Stimulated activated CD8-positive, alpha-beta memory T cell treated with anti-CD3 and anti-CD28 coated beads, Interleukin-4, amount 100 ng/mL, for 24 hours (primary cell): ENCODE results near the gene GRPEL1.
"Not testable (repeated sequence)": the region's sequence is repeated elsewhere in the genome, so short reads cannot be mapped to it uniquely, and the experiment has no call there.

Source experiments
- DNase-seq: peaks from one replicate; pipeline ENCODE4 v3.0.0-alpha.2; 2020; ENCODE audit warnings: low read depth

The GRPEL1 gene

DNA sequence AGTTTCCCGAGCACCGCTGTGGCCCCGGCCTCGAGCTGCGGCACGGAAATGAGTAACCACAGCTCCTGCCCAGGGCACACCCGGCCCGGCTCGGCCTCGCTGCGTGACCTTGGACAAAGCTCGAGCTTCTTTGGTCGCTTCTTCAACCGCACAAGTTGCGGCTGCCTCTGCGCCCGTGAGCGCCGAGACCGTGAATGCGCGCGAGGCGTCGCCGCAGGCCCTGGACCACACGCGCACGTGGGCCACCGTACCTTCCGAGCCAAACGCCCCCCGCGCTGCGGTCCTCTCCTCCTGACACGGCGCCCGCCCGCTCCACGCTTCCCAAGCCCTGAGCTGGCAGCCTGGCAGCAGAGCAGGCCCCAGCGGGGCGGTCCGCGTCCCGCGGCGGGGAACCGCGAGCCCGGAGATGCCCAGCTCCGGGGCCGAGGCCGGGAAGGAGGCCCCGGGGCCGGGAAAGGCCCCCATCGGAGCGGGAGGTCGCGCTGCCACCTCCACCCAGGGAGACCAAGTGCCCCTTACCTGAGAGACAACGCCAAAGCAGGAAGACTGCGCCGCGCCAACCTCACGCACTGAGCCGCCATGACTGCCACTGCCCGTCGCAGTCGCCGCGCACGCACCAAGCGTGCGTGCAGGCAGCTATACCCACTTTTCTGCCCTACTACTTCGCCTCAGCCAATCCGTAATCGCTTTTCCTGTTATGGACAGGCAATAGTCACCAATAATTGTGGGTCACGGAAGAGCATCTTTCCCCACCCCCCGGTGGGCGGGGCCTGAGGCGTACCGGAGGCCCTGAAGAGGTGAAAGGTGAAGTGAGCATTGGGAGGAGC is at the start of gene GRPEL1:
Gene GRPEL1 (minus strand): TSS at position 613 of the 827 bp plus-strand sequence. CDS start 32 bp downstream, at position 581.
- DNase-seq: peak; percentile 100

DNA sequence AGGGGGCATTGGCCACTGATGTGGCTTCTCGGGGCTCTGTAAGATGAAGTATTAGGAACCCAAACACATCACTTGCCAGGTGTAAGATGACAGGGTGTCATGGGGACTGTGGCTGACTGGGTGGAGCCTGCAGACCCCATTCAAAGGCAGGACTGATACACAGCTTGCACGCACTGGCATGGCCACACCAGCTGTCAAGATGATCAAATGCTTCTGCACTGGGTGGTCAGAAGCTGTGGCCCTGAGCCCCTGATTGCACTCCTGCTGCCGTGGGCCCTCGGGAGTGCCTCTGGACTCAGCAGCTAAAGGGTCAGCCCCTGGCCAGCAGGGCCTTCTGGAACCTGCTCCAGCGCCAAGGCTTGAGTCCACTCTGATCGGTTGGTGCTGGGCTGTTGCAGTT is 48.8 kb upstream of the GRPEL1 start:
- DNase-seq: no peak

DNA sequence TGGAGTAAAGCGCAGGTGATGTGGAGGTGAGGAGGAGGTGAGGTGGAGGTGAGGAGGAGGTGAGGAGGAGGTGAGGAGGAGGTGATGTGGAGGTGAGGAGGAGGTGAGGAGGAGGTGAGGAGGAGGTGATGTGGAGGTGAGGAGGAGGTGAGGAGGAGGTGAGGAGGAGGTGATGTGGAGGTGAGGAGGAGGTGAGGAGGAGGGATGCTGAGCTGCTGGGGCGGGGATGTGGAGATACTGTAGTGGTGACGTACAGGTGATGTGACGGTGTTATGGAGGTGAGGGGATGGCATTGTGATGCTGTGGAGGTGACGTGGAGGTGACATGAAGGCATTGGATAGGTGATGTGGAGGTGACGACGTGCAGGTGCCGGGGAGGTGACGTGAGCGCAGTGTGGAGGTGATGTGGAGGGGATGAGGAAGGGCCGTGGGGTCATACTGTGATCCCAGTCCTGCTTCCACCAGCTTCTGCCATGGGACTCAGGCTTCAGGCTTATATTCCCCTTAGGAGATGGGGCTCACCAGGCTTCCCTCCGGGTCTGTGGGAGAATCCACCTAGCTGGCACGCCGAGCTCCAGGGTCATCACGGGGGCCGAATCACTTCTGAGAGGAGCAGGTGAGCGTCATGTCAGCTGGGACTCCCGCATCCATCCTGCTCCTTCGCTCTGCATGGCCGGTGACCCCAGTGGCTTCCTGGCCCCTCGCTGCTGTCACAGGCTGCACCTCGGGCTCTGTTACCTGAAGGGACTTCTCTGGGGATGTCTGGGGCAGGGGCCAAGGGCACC is 47.9 kb upstream of the GRPEL1 start:
- no peak for DNase-seq

DNA sequence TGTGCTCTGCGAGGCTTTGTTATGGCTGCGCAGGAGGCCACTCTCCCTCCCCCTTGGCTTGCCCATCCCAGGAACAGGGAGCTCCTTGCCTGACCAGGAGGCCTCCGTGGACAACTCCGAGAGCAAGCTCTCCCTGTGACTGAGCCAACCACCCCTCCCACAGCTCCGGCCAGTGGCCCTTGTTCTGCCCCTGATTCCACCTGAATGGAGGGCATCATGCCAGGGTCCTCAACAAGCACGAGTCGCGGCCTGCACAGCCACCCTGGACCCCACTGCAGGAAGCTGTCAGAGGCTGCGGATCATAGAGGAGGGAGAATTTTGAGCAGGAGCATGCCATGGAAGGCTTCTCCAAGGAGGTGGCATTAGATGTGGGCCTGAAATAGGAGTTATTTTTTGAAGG is 44.8 kb upstream of the GRPEL1 start:
- DNase-seq: no peak

DNA sequence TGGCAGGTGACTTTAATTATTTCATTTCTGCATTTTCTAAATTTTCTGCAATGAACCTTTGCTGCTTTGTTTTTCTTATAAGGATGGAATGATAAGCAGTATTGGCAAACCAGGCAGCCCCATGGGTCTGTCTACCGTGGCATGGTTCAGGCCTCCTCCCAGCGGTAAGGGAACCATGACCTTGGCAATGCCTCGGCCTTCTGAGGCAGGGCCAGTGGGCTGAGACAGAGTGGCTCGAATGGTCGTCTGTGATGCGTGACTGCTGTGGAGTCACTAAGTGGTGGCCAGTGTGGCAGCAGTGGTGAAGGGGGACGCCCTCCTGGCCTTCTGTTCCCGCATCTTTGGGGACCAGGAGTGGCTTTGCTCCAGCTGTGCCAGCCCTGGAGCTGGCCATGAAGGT is 43.6 kb upstream of the GRPEL1 start:
- no peak for DNase-seq

DNA sequence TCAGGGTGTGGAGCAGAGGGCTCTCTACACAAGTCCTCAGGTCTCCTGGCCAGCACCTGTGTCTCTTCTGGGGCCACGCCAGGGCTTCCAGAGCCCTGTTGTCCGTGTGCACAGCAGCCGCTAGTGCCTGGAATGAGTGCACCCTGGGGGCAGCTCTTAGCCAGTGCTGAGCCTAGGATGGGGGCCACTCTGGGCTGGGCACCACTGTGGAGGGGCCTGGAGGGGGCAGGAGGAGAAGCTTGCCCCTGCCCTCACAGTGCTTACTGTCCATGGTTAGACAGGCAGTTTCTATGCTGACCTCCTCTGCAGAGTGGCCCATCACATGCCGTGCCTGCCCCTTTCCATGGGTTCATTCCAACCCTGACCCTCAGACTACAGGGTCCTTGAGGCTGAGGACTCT is 42.7 kb upstream of the GRPEL1 start:
- no peak for DNase-seq

DNA sequence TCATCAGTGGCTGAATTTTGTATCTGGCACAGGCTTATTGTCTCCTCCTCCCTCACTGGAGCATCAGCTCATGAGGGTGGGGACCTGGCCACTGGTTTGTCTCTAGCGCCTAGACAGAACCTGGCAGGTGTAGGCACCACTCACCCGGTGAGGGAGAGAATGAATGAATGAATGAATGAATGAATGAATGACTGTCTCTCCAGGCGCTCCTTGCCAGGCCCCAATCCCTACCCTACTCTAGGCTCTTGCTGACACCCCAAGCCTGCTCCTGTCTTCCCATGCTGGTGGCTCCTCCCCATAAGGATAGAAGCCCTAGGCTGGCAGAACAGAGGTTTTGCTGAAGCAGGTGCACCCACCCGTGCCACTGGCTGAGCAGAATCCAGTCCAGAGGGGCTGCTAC is 41.3 kb upstream of the GRPEL1 start:
- no peak for DNase-seq

DNA sequence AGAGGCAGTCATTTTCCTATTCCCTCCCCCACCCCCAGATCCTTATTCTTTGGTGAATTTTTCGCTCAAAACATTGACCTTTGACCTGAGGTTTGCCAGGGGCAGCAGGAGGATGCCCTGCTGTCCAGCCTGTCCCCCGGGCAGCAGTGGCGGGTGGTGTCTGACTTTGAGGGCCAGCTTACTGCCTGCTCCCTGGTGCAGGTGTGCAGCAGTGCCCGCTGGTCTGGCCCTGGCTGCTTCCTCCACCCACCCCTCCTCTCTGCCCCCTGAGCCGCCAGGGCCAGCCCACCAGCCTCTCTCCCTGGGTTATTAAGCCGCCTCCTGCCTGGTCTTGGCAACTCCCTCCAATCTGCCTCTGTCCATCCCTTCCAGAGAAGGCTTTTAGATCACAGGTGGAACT is 40.8 kb upstream of the GRPEL1 start:
- DNase-seq: no peak

DNA sequence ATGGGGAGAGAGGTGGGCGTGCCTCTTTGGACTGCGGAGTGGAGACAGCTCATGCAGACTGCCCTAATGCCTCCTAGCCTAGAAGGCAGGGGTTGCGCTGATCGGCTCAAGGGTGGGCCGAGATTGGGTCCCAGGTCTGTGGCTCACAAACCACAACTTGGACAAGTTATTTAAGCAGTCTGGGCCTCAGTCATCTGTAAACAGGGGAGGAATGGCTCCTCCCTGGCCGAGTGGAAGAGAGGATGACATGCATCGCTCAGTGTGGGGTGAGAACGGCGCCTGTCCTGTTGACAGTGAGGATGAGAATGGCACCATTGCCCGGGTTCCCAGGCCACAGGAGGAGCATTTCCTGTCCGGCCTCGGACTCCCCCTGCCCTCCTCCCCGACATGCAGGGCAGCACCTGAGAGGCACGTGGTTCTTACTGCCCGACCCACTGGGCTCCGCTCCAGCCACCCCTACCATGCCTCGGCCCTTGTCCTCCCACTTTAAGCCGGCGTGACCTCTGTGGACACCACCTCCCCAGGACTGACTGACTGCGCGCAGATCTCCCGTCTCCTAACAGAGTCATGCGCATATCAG is 40.3 kb upstream of the GRPEL1 start:
- no peak for DNase-seq

DNA sequence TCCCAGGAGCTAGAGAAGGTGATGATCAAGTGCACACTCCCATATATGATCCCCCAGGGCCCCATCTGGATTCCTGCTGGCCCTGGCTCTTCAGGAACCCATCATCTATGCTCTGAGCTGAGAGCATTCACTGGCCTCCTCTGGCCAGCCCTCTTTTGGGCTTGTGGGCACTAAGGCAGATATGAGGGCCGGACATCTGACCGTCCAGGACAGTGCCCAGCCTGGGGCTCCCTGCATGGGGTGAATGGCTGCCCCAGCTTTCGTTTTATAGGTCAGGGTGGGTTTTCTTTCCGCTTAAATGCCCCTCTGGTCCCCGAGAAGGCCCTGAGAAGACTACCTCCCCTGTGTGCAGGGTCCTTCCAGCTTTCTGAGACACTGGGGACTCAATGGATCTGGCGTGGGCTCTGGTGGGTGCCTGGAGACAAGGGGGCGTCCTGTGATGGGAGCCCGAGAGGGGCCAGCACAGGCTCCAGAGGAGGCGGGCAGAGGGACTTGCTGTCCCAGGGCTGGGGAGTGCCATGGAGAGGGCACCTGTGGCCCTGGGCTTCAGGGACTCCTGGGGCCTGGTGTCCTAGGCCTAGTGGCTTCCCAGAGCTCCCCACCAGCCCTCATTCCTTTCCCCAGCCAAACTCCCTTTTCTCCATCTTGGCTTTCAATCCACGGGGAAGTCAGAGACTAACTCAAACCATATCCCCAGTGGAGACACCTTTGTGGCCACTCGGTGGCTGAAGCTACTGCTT is 39.5 kb upstream of the GRPEL1 start:
- no peak for DNase-seq

DNA sequence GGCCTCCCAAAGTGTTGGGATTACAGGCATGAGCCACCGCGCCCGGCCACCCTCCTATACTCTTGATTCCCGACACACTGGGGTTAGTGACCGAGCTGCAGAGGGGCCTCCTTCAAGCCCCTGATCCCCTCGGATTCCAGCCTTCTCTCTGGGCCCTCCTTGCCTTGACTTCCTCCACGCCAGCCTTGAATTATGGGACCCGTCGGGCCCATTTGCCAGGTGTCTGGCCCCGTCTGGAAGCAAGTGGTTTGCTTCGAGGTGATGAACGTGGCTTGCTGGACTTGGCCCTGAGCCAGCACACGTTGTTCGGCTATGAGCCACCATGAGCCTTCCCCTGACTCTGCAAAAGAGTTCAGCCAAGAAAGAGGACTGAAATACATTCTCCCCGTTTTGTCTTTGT is 37.4 kb upstream of the GRPEL1 start:
- DNase-seq: no peak

DNA sequence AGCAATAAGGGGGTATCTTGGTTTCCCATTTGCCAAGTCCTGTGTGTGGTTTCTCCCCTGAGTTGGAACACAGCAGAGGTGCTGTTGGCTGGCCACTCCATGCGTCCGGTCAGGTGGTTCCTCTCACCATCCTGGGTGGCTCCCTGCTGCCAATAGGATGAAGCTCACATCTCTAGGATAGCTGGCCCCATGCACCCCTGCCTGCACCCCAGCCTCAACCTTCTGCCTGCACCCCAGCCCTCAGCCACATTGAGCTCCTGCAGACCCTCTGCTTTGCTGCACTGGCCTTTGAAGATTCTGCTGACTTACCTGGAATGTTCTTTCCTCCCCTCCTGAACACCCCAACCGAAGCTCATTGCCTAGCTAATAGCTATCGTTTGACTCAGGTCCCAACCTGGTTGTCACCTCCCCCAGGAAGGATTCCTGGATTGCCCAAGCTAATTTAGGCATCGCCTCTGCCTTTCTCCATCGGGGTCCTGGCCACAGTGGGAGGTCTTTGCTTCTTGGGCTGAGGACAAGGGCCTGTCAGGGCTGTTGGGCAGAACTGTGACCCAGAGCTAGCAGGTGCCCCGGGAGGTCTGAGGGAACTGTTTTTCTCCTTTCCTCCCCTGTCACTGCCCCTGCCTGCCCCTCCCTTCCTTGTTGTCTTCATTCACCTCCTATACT is 36.6 kb upstream of the GRPEL1 start:
- DNase-seq: no peak

DNA sequence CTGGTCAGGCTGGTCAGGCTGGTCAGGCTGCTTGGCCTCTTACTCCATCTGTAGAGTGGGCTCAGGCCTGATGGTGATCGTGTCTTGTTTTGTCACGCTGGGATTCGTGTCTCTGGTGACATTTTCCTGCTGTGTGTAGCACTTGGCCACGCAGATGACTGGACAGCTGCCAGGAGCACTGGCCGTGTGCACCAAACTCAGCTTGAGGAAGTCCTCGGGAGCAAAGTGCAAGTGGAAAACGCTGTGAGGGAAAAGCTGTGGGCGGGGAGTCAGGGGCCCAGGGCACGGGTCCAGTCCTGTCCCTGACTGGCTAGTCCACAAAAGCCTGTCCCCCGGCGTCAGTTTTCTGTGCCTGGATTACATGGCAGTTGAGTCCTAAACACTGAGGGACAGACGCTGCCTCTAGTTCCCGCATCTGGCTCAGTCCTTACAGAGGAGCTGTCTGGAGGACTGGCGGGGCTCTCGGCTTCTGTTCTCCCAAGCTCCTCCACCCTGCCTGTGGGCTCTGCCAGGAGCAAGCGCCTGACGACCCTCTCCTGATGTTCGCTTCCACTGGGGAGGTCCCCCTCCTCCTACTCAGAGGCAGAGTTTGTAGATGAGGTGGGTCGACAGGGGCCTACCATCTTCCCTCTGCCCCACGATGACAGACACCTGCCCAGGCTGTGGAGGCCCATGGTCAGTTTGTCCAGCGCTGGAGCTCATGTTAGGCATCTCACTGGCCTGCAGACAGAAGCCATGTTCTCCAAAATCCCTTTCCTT is 35.9 kb upstream of the GRPEL1 start:
- no peak for DNase-seq

DNA sequence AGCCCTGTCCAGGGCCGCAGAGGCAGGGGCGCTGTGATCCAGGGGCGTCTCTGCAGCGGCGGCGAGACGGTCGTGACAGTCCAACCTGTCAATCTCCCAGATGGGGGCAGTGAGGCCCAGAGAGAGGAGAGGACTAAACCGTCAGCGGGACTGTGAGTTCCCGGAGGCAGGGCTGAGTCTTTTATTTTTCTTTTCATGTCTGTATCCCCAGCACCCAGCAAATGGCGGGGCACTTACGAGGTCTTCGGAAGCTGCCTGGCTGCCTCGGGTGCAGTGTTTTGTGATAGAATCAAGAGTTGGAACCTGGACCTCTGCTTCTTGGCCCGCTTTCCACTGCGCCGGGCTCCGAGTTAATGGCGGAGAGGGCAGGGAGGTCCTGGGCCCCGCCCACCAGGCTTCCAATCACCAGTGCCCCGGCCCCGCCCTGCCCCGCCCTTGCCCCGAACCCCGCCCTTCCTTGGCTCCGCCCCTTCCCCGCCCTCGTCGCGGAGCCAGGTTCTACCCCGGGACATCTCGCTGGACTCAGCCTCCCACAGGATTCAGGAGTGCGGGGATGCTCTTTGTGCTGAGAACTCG is 35.3 kb upstream of the GRPEL1 start:
- peak; percentile 75 for DNase-seq

DNA sequence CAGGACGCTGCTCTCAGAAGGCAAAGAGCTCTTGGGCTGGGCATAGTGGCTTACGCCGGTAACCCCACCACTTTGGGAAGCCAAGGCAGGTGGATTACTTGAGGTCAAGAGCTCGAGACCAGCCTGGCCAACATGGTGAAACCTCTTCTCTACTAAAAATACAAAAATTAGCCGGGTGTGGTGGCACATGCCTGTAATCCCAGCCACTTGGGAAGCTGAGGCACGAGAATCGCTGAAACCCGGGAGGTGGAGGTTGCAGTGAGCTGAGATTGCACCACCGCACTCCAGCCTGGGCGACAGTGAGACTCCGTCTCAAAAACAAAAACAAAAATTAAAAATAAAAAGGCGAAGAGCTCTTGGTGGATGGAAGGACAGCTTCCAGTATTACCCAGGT is 34.6 kb upstream of the GRPEL1 start:
- DNase-seq: not testable (repeated sequence)

DNA sequence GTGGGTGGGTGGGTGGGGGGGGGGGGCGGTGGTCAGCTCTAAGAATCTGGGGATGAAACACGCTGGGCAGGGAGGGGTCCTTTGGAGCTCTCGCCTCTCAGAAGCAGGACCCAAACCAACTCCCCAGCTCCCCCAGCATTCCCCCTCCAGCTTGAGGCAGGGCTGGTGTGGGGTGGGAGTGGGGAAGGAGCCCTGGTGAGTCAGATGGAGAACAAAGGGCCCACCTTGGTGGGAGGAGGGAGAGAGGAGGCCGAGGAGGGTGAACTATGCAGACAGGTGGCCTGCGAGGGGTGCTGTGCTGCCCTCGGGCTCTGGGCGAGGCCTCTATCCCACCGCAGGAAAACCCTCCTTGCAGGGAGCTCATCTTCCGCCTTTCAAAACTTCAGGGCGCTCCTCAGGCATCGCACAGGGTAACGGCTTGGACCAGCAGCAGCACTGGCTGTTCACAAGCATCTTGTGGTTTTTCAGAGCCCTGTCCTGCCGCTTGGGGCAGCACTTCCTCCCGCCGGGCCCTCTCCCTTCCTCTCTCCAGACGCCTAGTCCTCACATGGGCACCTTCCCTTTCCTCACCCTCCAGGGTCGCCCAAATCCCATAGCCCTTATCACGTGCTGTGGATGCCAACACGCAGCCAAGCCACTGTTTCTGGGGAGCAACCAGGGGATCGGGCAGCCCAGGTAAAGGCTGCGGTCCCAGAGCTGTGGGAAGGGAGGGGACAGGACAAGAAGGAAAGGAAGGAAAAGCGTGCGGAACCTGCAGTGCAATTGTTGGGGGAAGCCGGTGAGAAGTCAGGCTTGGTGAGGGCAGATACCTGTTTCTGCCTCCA is 34.0 kb upstream of the GRPEL1 start:
- DNase-seq: no peak

DNA sequence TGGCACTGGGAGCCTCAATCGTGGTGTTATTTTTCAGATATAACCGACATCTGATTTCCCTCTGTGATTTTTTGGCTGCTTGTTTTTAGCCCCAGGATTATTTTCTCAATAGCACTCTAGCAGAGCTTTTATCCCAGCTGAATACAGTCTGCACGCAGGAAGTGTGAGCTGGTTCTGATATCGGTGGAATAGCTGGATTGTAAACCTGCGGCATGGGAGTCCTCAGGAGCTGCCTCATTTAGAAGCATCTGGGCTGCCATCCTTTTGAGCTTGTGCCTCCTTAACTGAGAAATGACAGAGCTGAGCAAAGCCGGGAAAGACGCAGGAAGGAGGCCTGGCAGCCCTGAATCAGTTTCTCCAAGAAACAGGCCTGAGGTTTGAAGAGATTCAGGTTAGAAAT is 28.4 kb upstream of the GRPEL1 start:
- DNase-seq: no peak

DNA sequence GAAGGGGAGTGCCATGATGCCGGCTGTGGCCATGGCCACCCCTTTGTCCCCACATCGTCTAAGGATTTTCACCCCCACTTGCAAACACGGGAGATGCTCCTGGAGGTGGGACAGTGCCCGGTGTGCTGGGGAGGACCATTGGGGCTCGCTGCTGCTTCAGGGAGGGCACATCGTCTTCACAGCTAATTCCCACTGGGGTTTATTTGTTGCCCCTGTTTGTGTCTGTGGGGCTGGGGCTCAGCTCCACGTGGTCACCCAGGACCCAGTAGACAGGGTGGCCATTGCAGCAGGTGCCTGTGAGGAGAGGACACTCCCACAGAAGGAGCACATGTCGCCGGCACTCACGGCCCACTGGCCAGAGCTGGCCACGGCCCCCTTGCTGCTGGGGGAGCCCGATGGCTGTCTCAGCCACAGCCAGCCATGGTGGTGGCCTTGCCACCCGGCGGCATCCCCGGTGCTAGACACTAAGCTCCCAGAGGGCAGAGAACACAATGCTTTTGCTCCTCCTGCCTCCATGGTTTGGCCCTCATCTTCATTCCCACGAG is 27.8 kb upstream of the GRPEL1 start:
- DNase-seq: no peak

DNA sequence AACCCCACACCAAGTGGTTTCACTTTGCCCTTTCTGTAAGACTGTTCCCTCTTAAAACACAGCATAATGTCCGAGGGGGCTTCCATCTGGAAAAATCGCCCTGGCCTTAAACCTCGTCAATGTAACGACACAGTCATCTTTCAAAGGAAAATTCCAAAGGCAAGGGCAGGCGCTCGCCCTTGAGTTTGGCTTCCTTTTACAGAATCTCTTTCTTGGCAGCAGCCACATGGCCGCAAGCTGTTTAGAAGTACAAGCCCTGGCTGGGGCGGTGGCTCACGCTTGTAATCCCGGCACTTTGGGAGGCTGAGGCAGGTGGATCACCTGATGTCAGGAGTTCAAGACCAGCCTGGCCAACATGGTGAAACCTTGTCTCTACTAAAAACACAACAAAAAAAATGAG is 27.1 kb upstream of the GRPEL1 start:
- DNase-seq: no peak

DNA sequence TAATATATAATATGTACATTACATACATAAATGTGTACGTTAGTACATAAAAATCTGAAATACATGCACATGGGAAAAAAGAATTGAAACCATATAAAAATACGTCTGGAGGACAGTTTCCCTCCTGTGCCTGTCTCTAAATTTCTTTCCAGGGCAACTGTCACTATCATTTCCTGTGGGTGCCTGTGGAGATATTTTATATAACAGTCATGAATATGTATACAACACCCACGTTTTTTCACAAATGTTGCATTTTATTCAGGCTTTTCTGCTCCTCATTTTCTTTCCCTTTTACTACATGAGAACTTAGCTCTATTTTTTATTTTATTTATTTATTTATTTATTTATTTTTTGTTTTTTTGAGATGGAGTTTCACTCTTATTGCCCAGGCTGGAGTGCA is 24.2 kb upstream of the GRPEL1 start:
- DNase-seq: no peak
